Epithelial cell of esophagus (primary cell): Measurements from ENCODE around the gene OTUB1.

ENCODE experiments used
- DNase-seq: peaks from one replicate; pipeline ENCODE4 v3.0.0; 2010; ENCODE audit warnings: low read depth
- H3K4me3 ChIP-seq: 2 replicates; pipeline ENCODE4 v1.5.1; 2011; ENCODE audit warnings: mild to moderate bottlenecking, low read length, control low read depth
- TF ChIP-seq, protein P1 (sequence below): IDR thresholded peaks from 2 replicates; pipeline ENCODE4 v1.5.1; 2011; ENCODE audit warnings: low read depth, mild to moderate bottlenecking, low read length, control low read depth, inconsistent platforms; ENCODE audit not compliant: insufficient read depth; ENCODE audit errors: missing control alignments

OTUB1 gene

DNA sequence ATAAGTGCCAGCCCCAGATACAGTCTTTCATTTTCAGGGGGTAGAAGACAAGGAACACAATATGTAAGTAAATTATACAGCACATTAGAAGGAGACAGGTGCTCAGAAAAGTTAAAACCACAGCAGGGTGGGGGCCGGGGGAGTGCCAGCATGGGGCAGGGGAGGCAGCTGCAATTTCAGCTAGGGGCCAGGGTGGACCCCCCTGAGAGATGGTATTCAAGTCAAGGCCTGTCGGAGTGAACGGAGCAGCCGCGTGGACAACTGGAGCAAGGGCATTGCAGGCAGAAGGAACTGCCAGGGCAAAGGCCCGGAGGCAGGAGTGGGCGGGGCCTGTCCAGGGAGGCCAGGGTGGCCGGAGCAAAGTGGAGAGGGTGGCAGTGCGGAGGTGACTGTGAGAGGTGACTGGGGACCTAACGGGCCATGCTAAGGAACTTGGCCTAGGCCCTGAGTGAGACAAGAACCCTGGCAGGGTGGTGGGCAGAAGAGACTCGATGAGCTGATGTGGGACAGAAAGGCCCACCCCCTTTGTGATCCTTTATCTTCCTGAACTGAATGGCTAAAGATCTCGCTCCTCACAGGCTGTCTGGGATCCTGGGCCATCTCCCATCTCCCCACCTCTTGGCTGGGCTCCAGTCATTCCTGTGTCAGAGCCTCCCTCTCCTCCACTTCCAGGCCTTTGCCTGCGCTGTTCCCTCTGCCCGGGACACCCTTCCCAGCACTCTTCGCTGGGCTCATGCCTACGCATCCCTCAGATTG is 27.1 kb downstream of the OTUB1 start:
- no peak for DNase-seq
- TF ChIP-seq, protein P1, sequence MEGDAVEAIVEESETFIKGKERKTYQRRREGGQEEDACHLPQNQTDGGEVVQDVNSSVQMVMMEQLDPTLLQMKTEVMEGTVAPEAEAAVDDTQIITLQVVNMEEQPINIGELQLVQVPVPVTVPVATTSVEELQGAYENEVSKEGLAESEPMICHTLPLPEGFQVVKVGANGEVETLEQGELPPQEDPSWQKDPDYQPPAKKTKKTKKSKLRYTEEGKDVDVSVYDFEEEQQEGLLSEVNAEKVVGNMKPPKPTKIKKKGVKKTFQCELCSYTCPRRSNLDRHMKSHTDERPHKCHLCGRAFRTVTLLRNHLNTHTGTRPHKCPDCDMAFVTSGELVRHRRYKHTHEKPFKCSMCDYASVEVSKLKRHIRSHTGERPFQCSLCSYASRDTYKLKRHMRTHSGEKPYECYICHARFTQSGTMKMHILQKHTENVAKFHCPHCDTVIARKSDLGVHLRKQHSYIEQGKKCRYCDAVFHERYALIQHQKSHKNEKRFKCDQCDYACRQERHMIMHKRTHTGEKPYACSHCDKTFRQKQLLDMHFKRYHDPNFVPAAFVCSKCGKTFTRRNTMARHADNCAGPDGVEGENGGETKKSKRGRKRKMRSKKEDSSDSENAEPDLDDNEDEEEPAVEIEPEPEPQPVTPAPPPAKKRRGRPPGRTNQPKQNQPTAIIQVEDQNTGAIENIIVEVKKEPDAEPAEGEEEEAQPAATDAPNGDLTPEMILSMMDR, result no peak
- H3K4me3 ChIP-seq, result no peak overlapping the region

DNA sequence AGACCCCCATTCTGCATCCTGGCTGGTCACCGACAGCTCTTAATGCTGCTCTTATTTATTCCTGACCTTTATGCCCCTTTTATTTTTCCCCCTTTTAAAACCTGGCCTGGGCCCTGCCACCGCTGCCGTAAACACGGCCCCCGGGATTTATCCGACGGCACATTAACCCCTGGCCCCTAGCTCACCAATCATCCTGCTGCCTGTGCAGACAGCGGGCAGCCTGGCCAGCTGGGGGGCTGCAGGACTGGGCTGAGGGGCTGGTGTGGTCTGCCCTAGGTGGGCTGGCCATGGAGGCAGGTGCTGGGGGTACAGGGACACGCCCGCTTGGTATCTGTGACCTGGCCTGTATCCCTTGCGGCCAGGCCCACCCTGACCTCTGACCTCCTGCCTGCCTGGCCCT is 28.1 kb downstream of the OTUB1 start:
- no peak overlapping the region for H3K4me3 ChIP-seq
- TF ChIP-seq, protein P1, result no peak
- DNase-seq, result no peak

- no peak overlapping the region for H3K4me3 ChIP-seq
- TF ChIP-seq, protein P1, result no peak
- DNase-seq, result no peak
These were observed 29.3 kb downstream of the OTUB1 start for GRCh38 chr11:64015510-64015909.

DNA sequence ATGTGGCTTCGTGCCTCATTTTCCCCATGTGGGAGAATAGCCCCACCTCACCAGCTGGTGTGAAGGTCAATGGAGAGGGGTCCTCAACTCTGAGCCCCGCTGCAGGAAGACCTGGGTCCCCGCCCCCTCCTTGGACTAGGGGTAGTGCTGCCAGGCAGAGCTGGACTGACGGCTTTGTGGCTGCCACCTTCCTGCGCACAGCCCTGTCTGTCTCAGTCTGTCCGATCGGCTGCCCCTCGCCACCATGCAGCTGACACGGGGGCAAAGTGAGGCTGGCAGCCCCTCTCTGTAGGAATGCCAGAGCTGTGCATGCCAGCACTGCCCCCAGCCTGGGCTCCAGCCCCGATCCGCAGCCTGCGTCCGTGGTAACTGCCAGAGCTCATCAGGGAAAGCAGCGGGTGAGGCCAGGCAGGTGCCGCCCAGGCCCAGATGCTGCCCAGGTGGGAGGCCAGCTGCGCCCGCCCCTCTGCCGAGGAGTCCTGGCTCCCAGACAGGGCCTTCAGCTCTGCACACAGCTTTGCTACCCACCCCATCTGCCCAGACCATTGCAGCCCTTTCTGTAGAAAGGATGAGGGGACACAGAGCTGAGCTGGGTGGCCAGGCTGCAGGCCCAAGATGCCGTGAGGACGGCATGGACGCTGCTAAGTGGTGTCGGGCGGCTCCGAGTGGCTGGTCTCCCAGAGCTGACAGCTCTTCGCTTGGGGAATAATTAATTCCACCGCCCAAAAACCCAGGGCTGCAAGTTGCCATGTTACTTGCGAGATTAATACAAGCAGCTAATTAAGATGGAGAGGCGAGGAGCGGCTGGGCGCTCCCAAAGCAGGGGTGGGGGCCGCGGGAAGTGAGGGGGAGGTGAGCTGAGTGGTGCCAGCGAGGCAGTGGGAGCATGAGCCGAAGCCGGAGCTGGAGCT is 30.0 kb downstream of the OTUB1 start:
- no peak for DNase-seq
- TF ChIP-seq, protein P1, result no peak
- no peak overlapping the region for H3K4me3 ChIP-seq

GRCh38 chr11:64017945-64018224 is 31.6 kb downstream of the OTUB1 start:
- no peak overlapping the region for H3K4me3 ChIP-seq
- TF ChIP-seq, protein P1, result no peak
- no peak for DNase-seq

GRCh38 chr11:64018310-64018709 is 32.1 kb downstream of the OTUB1 start:
- TF ChIP-seq, protein P1, result no peak
- no peak for DNase-seq

More at GRCh38 chr11:64018310-64018709, 32.1 kb downstream of the OTUB1 start:
- H3K4me3 ChIP-seq, result no peak overlapping the region
